H9 (cell line): ENCODE data around the gene CACNB2. TPM values are rescaled to one million over a fixed set of nuclear protein-coding genes. Genes with fewer than 3 reads are reported as not detected.

Experiments used
- DNase-seq: peaks from one replicate; pipeline ENCODE4 v3.0.0-alpha.2; 2017
- H2AFZ ChIP-seq: one replicate; pipeline ENCODE4 v1.6.1; 2013; ENCODE audit warnings: mild to moderate bottlenecking, low read length, control low read depth, moderate library complexity
- H2AK5ac ChIP-seq: 2 replicates; pipeline ENCODE4 v1.6.1; 2013; ENCODE audit warnings: low read length, control low read depth, mixed read lengths; ENCODE audit not compliant: insufficient read length
- H2BK120ac ChIP-seq: one replicate; pipeline ENCODE4 v1.6.1; 2013; ENCODE audit warnings: low read depth, mild to moderate bottlenecking, low read length, control low read depth, inconsistent platforms; ENCODE audit not compliant: poor library complexity, severe bottlenecking
- H2BK12ac ChIP-seq: 2 replicates; pipeline ENCODE4 v1.6.1; 2013; ENCODE audit warnings: low read length, control low read depth, mixed read lengths, low read depth; ENCODE audit not compliant: insufficient read length
- H2BK15ac ChIP-seq: 2 replicates; pipeline ENCODE4 v1.6.1; 2013; ENCODE audit warnings: low read depth, low read length, control low read depth
- H2BK20ac ChIP-seq: one replicate; pipeline ENCODE4 v1.6.1; 2013; ENCODE audit warnings: low read depth, mild to moderate bottlenecking, low read length, control low read depth, inconsistent platforms; ENCODE audit not compliant: poor library complexity, severe bottlenecking
- H2BK5ac ChIP-seq: 2 replicates; pipeline ENCODE4 v1.6.1; 2013; ENCODE audit warnings: low read length, control low read depth, mixed read lengths; ENCODE audit not compliant: insufficient read length
- H3K14ac ChIP-seq: 2 replicates; pipeline ENCODE4 v1.6.1; 2013; ENCODE audit warnings: low read length, control low read depth; ENCODE audit not compliant: insufficient read depth
- H3K18ac ChIP-seq: 2 replicates; pipeline ENCODE4 v1.6.1; 2013; ENCODE audit warnings: low read depth, mild to moderate bottlenecking, mixed read lengths, low read length, control low read depth; ENCODE audit not compliant: insufficient read length
- H3K23ac ChIP-seq: 2 replicates; pipeline ENCODE4 v1.6.1; 2013; ENCODE audit warnings: low read length, control low read depth, mixed read lengths, low read depth; ENCODE audit not compliant: insufficient read length
- H3K23me2 ChIP-seq: 2 replicates; pipeline ENCODE4 v1.6.1; 2013; ENCODE audit warnings: low read depth, mild to moderate bottlenecking, mixed read lengths, low read length, control low read depth; ENCODE audit not compliant: insufficient read length, poor library complexity, severe bottlenecking
- H3K27ac ChIP-seq: 2 replicates; pipeline ENCODE4 v1.5.1; 2013; ENCODE audit warnings: low read length, control low read depth, mixed read lengths, low read depth; ENCODE audit not compliant: insufficient read length
- H3K27me3 ChIP-seq: 2 replicates; pipeline ENCODE4 v1.6.1; 2013; ENCODE audit warnings: low read length, control low read depth, inconsistent platforms; ENCODE audit not compliant: insufficient read depth
- H3K4ac ChIP-seq: 2 replicates; pipeline ENCODE4 v1.6.1; 2013; ENCODE audit warnings: low read depth, mild to moderate bottlenecking, control low read depth, inconsistent platforms, low read length, moderate library complexity
- H3K4me1 ChIP-seq: 2 replicates; pipeline ENCODE4 v1.6.1; 2013; ENCODE audit warnings: low read length, control low read depth, inconsistent platforms; ENCODE audit not compliant: insufficient read depth
- H3K4me2 ChIP-seq: 2 replicates; pipeline ENCODE4 v1.6.1; 2013; ENCODE audit warnings: low read length, control low read depth, mixed read lengths; ENCODE audit not compliant: insufficient read length, insufficient read depth
- H3K56ac ChIP-seq: 2 replicates; pipeline ENCODE4 v1.6.1; 2013; ENCODE audit warnings: low read depth, mild to moderate bottlenecking, mixed read lengths, low read length, control low read depth; ENCODE audit not compliant: insufficient read length
- H3K79me1 ChIP-seq: 2 replicates; pipeline ENCODE4 v1.6.1; 2013; ENCODE audit warnings: low read depth, mild to moderate bottlenecking, moderate library complexity, low read length, control low read depth, inconsistent platforms; ENCODE audit not compliant: insufficient read depth, poor library complexity, severe bottlenecking
- H3K79me2 ChIP-seq: 2 replicates; pipeline ENCODE4 v1.6.1; 2013; ENCODE audit warnings: low read length, control low read depth, inconsistent platforms; ENCODE audit not compliant: insufficient read depth
- H3K9ac ChIP-seq: 2 replicates; pipeline ENCODE4 v1.6.1; 2013; ENCODE audit warnings: low read length, control low read depth, mixed read lengths; ENCODE audit not compliant: insufficient read length; ENCODE audit errors: extremely low read depth
- H3K9me3 ChIP-seq: one replicate; pipeline ENCODE4 v1.6.1; 2013; ENCODE audit warnings: low read depth, low read length, inconsistent platforms; ENCODE audit not compliant: control insufficient read depth
- H3T11ph ChIP-seq: one replicate; pipeline ENCODE4 v1.6.1; 2013; ENCODE audit warnings: mild to moderate bottlenecking, low read length, control low read depth, inconsistent platforms
- H4K20me1 ChIP-seq: one replicate; pipeline ENCODE4 v1.6.1; 2013; ENCODE audit not compliant: control insufficient read depth, insufficient read length, insufficient read depth
- H4K5ac ChIP-seq: 2 replicates; pipeline ENCODE4 v1.6.1; 2013; ENCODE audit warnings: low read depth, mild to moderate bottlenecking, mixed read lengths, low read length, control low read depth; ENCODE audit not compliant: insufficient read length
- H4K8ac ChIP-seq: replicated peaks from 2 replicates; pipeline ENCODE4 v1.6.1; 2013; ENCODE audit warnings: low read length, control low read depth, mixed read lengths, low read depth; ENCODE audit not compliant: insufficient read length
- H4K91ac ChIP-seq: 2 replicates; pipeline ENCODE4 v1.6.1; 2013; ENCODE audit warnings: low read depth, mild to moderate bottlenecking, moderate library complexity, mixed read lengths, low read length, control low read depth; ENCODE audit not compliant: insufficient read length
- H3K27ac Mint-ChIP-seq, 3 experiments: 2 replicates in 2 of 3; 3 replicates in 1 of 3; pipeline ENCODE4 v1.8.0; 2020 to 2021; ENCODE audit warnings: mixed read lengths in 3 of 3, mild to moderate bottlenecking in 1 of 3, moderate library complexity in 1 of 3
- H3K27me3 Mint-ChIP-seq: 2 replicates; pipeline ENCODE4 v1.8.0; 2021; ENCODE audit warnings: low read depth, mild to moderate bottlenecking, moderate library complexity, mixed read lengths
- H3K36me3 Mint-ChIP-seq, 3 experiments: 2 replicates in 2 of 3; 3 replicates in 1 of 3; pipeline ENCODE4 v1.8.0; 2020 to 2021; ENCODE audit warnings: low read depth in 3 of 3, mixed read lengths in 3 of 3; ENCODE audit not compliant: insufficient read depth in 1 of 3
- H3K4me1 Mint-ChIP-seq, 2 experiments: 2 replicates each; pipeline ENCODE4 v1.8.0; 2020; ENCODE audit warnings: mixed read lengths in 2 of 2
- H3K4me3 Mint-ChIP-seq, 2 experiments: 2 replicates in 1 of 2; 3 replicates in 1 of 2; pipeline ENCODE4 v1.8.0; 2020 to 2021; ENCODE audit warnings: mild to moderate bottlenecking in 2 of 2, mixed read lengths in 2 of 2, moderate library complexity in 1 of 2
- H3K9me3 Mint-ChIP-seq, 2 experiments: 2 replicates in 1 of 2; 3 replicates in 1 of 2; pipeline ENCODE4 v1.8.0; 2020; ENCODE audit warnings: mild to moderate bottlenecking in 2 of 2, mixed read lengths in 2 of 2, moderate library complexity in 1 of 2
- CTCF ChIP-seq: fragments of 200-600 bp; sonication (generic); conservative IDR thresholded peaks from 3 replicates; pipeline ENCODE4 v1.8.0; 2021; ENCODE audit warnings: antibody characterized with exemption, mild to moderate bottlenecking
- WGBS: extraction: QIAGEN DNeasy Blood & Tissue Kit; methylation state at CpG from one replicate; pipeline ENCODE4 v1.1.7; 2013; ENCODE audit warnings: missing lambda C conversion rate, low lambda C conversion rate, mixed read lengths; ENCODE audit not compliant: insufficient read length; ENCODE audit errors: extremely low coverage; 5-methylcytosine and 5-hydroxymethylcytosine counted together
- total RNA-seq: library from RNA; stranded (reverse); gene quantifications from 2 replicates; pipeline ENCODE4 v1.2.1, GENCODE V29; 2021

The CACNB2 gene
- total RNA-seq, 1 experiment from 2014 or later, result 2.6 TPM

GRCh38 chr10:18332484-18332883 lies 192.3 kb downstream of the CACNB2 start:
- Histone ChIP-seq H4K8ac (no peak overlapping the region), H4K91ac (no peak overlapping the region), H2AFZ (no peak overlapping the region), H3K27ac (no peak overlapping the region), H3K27me3 (no peaks in the 10 kb centered on the region), H3K4me2 (no peak overlapping the region), H3K4me1 (no peaks in the 10 kb centered on the region), H2BK15ac (no peak overlapping the region), H2BK20ac (no peak overlapping the region), H2AK5ac (no peak overlapping the region), H3K14ac (no peak overlapping the region), H3K4ac (no peak overlapping the region), H3K18ac (no peak overlapping the region), H2BK5ac (no peak overlapping the region), H3K23ac (no peak overlapping the region), H3K79me2 (no peaks in the 10 kb centered on the region), H2BK120ac (no peak overlapping the region), H3K9me3 (no peaks in the 10 kb centered on the region), H4K5ac (no peak overlapping the region), H4K20me1 (no peaks in the 10 kb centered on the region), H3T11ph (no peak overlapping the region), H3K56ac (no peak overlapping the region), H3K9ac (no peak overlapping the region), H2BK12ac (no peak overlapping the region), H3K79me1 (no peaks in the 10 kb centered on the region), H3K23me2 (no peaks in the 10 kb centered on the region)
- Mint-ChIP-seq H3K4me3 (no peak overlapping the region), H3K4me1 (peaks cover 0 to 10% of the 10 kb centered on the region in 2 experiments; a peak in 2 of 4 replicates), H3K9me3 (no peaks in the 10 kb centered on the region), H3K36me3 (no peaks in the 10 kb centered on the region), H3K27ac (no peak overlapping the region), H3K27me3 (no peaks in the 10 kb centered on the region)
- no CpG with 5 or more reads among the region's 1 CpG for WGBS
- TF ChIP-seq CTCF, result no peak
- no peak for DNase-seq
